HEK293T (cell line): ENCODE data around the gene ARL2BP.

Experiments
- BHLHE40 ChIP-seq: fragments of 450-650 bp; IDR thresholded peaks from 2 replicates; pipeline ENCODE4 v1.6.1; 2016; ENCODE audit warnings: mild to moderate bottlenecking, moderate library complexity, borderline replicate concordance
- ELF4 ChIP-seq: fragments of 450-650 bp; IDR thresholded peaks from 2 replicates; pipeline ENCODE4 v1.6.1; 2017; ENCODE audit warnings: antibody characterized with exemption
- FOXA1 ChIP-seq: fragments of 450-650 bp; IDR thresholded peaks from 2 replicates; pipeline ENCODE4 v1.6.1; 2016; ENCODE audit warnings: mild to moderate bottlenecking
- FOXK2 ChIP-seq: fragments of 450-650 bp; IDR thresholded peaks from 2 replicates; pipeline ENCODE4 v1.6.1; 2016; ENCODE audit warnings: mild to moderate bottlenecking
- FOXM1 ChIP-seq: fragments of 450-650 bp; IDR thresholded peaks from 2 replicates; pipeline ENCODE4 v1.6.1; 2017; ENCODE audit warnings: mild to moderate bottlenecking, borderline replicate concordance
- L3MBTL2 ChIP-seq: fragments of 450-650 bp; conservative IDR thresholded peaks from 2 replicates; pipeline ENCODE4 v1.6.1; 2016; ENCODE audit warnings: mild to moderate bottlenecking
- SP1 ChIP-seq: fragments of 450-650 bp; IDR thresholded peaks from 2 replicates; pipeline ENCODE4 v1.6.1; 2017
- SUZ12 ChIP-seq: fragments of 450-650 bp; IDR thresholded peaks from 2 replicates; pipeline ENCODE4 v1.6.1; 2016; ENCODE audit warnings: mild to moderate bottlenecking
- TARDBP ChIP-seq: fragments of 450-650 bp; IDR thresholded peaks from 2 replicates; pipeline ENCODE4 v1.6.1; 2016

DNA sequence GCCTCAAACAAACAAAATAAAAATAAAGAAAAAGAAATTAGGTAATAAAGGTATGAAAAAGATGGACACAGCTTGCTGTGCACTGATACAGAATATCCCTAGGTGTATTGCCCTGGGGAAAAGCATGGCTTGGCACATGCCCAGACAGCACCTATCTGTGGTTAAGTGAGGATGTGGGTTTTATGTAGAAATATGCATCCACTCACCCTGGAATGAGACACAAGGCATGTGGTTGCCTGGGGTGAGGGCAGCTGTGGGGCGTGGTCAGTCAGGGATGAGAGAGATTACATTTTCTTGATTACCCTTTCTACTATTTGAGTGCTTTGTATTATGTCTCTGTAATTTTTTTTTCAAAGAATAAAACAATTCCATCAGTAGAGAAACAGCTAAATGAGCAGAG is 32.5 kb downstream of the ARL2BP start:
- no peak for TF ChIP-seq SP1
- TF ChIP-seq FOXM1: no peak
- TF ChIP-seq SUZ12: no peak
- no peak for TF ChIP-seq FOXK2
- TF ChIP-seq ELF4: no peak
- TF ChIP-seq TARDBP: no peak
- TF ChIP-seq BHLHE40: no peak
- no peak for TF ChIP-seq L3MBTL2
- TF ChIP-seq FOXA1: no peak
